HG02840 (cell line): ENCODE results near the gene SNX6.
"Not testable (repeated sequence)": the region's sequence is repeated elsewhere in the genome, so short reads cannot be mapped to it uniquely, and the experiment has no call there.

Source experiments
- ATAC-seq: cut with Tn5 transposase; IDR thresholded peaks from one replicate; pipeline ENCODE4 v1.9.1; 2021; ENCODE audit warnings: mild to moderate bottlenecking, moderate library complexity, moderate number of reproducible peaks; ENCODE audit not compliant: unreplicated experiment, low FRiP score

SNX6 gene

GRCh38 chr14:34536951-34537676 is 92.8 kb downstream of the SNX6 start:
- ATAC-seq, result no peak

- ATAC-seq, result no peak
These were observed 102.4 kb downstream of the SNX6 start for GRCh38 chr14:34527591-34527990.

GRCh38 chr14:34524216-34524615 is 105.7 kb downstream of the SNX6 start:
- not testable (repeated sequence) for ATAC-seq

GRCh38 chr14:34522496-34522895 is 107.5 kb downstream of the SNX6 start:
- ATAC-seq, result no peak

GRCh38 chr14:34521071-34521470 is 108.9 kb downstream of the SNX6 start:
- not testable (repeated sequence) for ATAC-seq

- not testable (repeated sequence) for ATAC-seq
These were observed 109.5 kb downstream of the SNX6 start for GRCh38 chr14:34520304-34520970.
